Astrocyte of the spinal cord (primary cell): Measurements from ENCODE around the gene STEAP1B.
A peak's percentile ranks its signal among the peaks of the same experiment; 100 is the strongest.
"Not testable (repeated sequence)": the region's sequence is repeated elsewhere in the genome, so short reads cannot be mapped to it uniquely, and the experiment has no call there.

ENCODE experiments used
- DNase-seq: peaks from one replicate; pipeline ENCODE4 v3.0.0; 2011; ENCODE audit warnings: low read depth, low spot score
- H3K4me3 ChIP-seq: 2 replicates; pipeline ENCODE4 v1.5.1; 2011; ENCODE audit warnings: low read depth, mild to moderate bottlenecking, low read length, moderate library complexity
- CTCF ChIP-seq: IDR thresholded peaks from 2 replicates; pipeline ENCODE4 v1.5.1; 2012; ENCODE audit warnings: low read depth, mild to moderate bottlenecking, low read length, inconsistent platforms
- in situ Hi-C: cut with HindIII; loops from 2 replicates; pipeline ENCODE4 v1.10.0; 2017; ENCODE audit warnings: low sequenced_read_pairs

STEAP1B gene

GRCh38 chr7:22504519-22504918 lies 4.5 kb upstream of the STEAP1B start:
- DNase-seq, in situ Hi-C loops, H3K4me3 ChIP-seq: not testable (repeated sequence)
- TF ChIP-seq CTCF, result peak; percentile 35

DNA sequence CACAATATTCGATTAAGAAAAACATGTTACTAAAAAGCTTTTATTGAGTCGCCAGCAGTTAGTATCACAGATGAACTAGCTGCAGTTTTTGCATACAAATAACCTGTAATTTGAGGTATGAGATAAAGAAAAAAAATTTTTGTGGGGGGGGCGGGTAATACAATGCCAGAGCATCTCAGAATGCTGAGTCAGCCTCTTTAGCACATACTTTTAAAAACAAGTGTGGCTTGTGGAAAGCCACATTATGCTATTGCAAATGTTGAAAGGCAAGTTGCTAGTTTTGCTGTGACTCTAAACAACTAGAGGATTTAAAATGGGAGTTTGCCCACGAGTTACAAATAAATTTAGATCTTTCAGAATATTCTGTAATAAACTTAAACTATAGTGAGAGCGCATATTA lies 2.1 kb upstream of the STEAP1B start:
- H3K4me3 ChIP-seq, in situ Hi-C loops: not testable (repeated sequence)
- peak; percentile 33 for DNase-seq

DNA sequence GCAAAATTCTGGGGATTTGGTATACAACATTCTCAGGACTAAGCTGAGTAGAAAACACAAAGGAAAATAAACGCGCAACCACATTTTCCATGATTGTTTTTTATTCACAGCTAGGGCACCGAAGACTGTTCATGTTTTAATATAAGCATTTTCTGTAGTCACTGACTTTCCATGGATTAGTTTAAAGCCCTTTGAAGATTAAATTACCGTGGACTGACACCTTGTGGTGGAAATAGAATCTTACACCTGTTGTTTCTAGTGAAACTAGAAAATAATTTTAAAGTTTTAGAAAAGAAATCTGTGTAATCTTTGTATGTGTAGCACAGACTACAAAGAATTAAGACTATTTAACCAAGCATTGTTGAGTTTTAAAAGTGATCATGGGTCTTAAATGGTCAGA lies 1.3 kb upstream of the STEAP1B start:
- DNase-seq, result peak; percentile 54
- H3K4me3 ChIP-seq, in situ Hi-C loops: not testable (repeated sequence)
- TF ChIP-seq CTCF, result peak; percentile 23

DNA sequence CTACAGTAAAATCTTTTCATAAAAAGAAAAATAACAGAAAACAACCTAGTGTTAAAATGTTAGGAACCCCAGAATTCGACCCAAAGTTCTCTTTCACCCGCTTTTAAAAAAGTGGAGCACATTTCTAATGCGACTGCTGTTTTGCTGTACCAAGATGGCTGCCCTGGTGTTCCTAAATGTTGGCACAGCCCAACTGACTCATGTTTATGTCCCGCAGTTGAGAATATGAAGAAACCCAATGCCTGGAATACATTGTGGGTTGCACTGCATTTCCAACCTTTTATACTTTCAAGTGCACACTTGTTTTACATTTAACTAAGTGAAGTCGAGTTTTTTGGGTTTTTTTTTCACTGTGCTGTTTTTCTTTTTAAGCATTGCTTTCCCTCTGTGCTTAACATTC lies 944 bp downstream of the STEAP1B start:
- in situ Hi-C loops, result no loop called here
- DNase-seq, result no peak
- no peak for TF ChIP-seq CTCF
- H3K4me3 ChIP-seq, result no peak overlapping the region

- DNase-seq, H3K4me3 ChIP-seq, in situ Hi-C loops: not testable (repeated sequence)
Measured at GRCh38 chr7:22496912-22497311, 3.1 kb downstream of the STEAP1B start.

- DNase-seq, result peak; percentile 33
- not testable (repeated sequence) for H3K4me3 ChIP-seq
Measured at GRCh38 chr7:22496296-22496888, 3.6 kb downstream of the STEAP1B start.

GRCh38 chr7:22493160-22493925 lies 6.6 kb downstream of the STEAP1B start:
- in situ Hi-C loops, DNase-seq, H3K4me3 ChIP-seq: not testable (repeated sequence)

More at GRCh38 chr7:22496296-22496888, 3.6 kb downstream of the STEAP1B start:
- in situ Hi-C loops, result not testable (repeated sequence)

DNA sequence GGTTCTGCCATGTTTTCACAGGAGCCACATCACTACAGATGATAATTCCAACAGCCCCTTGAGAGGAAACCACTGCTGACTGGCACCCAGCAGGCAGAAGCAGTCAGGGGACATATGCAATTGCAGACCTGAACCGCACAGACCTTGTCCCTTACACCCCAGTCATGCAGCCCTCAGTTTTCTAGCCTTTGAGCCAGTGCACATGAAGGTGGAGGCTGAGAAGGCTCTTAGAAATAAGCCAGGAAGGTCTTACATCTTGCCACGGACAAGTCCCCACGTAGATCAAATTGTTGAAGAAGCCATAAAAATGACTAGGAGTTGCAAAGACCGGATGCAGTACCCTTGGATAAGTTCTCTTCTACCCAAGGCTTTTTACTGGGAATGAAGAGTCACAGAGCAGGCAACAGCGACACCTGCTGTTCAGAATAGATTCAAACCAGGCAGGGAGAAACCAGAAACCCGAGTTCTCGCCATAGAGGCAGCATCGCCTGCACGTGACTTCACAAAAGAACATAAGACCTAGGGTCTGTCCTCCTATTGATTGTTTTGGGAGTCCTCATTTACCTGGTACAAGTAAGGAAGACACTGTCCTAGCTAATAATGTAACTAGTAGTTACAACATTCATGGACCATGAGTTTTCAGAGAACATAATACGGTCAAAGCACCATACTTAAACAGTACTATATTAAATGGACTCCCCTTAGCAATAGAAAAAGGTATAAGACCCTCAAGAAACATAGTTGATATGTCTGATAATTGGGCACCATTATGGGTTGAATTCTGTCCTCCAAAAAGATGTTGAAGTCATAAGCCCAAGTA lies 11.1 kb downstream of the STEAP1B start:
- DNase-seq, result peak; percentile 75
- in situ Hi-C loops, result no loop called here
- H3K4me3 ChIP-seq, result no peak overlapping the region
- peak; percentile 79 for TF ChIP-seq CTCF
